H9 (cell line): ENCODE data around the gene NRG2. TPM values are rescaled to one million over a fixed set of nuclear protein-coding genes. Genes with fewer than 3 reads are reported as not detected.

Experiments used
- DNase-seq: peaks from one replicate; pipeline ENCODE4 v3.0.0-alpha.2; 2017
- H2AFZ ChIP-seq: one replicate; pipeline ENCODE4 v1.6.1; 2013; ENCODE audit warnings: mild to moderate bottlenecking, low read length, control low read depth, moderate library complexity
- H2AK5ac ChIP-seq: 2 replicates; pipeline ENCODE4 v1.6.1; 2013; ENCODE audit warnings: low read length, control low read depth, mixed read lengths; ENCODE audit not compliant: insufficient read length
- H2BK120ac ChIP-seq: one replicate; pipeline ENCODE4 v1.6.1; 2013; ENCODE audit warnings: low read depth, mild to moderate bottlenecking, low read length, control low read depth, inconsistent platforms; ENCODE audit not compliant: poor library complexity, severe bottlenecking
- H2BK12ac ChIP-seq: 2 replicates; pipeline ENCODE4 v1.6.1; 2013; ENCODE audit warnings: low read length, control low read depth, mixed read lengths, low read depth; ENCODE audit not compliant: insufficient read length
- H2BK15ac ChIP-seq: 2 replicates; pipeline ENCODE4 v1.6.1; 2013; ENCODE audit warnings: low read depth, low read length, control low read depth
- H2BK20ac ChIP-seq: one replicate; pipeline ENCODE4 v1.6.1; 2013; ENCODE audit warnings: low read depth, mild to moderate bottlenecking, low read length, control low read depth, inconsistent platforms; ENCODE audit not compliant: poor library complexity, severe bottlenecking
- H2BK5ac ChIP-seq: 2 replicates; pipeline ENCODE4 v1.6.1; 2013; ENCODE audit warnings: low read length, control low read depth, mixed read lengths; ENCODE audit not compliant: insufficient read length
- H3K14ac ChIP-seq: 2 replicates; pipeline ENCODE4 v1.6.1; 2013; ENCODE audit warnings: low read length, control low read depth; ENCODE audit not compliant: insufficient read depth
- H3K18ac ChIP-seq: 2 replicates; pipeline ENCODE4 v1.6.1; 2013; ENCODE audit warnings: low read depth, mild to moderate bottlenecking, mixed read lengths, low read length, control low read depth; ENCODE audit not compliant: insufficient read length
- H3K23ac ChIP-seq: 2 replicates; pipeline ENCODE4 v1.6.1; 2013; ENCODE audit warnings: low read length, control low read depth, mixed read lengths, low read depth; ENCODE audit not compliant: insufficient read length
- H3K23me2 ChIP-seq: 2 replicates; pipeline ENCODE4 v1.6.1; 2013; ENCODE audit warnings: low read depth, mild to moderate bottlenecking, mixed read lengths, low read length, control low read depth; ENCODE audit not compliant: insufficient read length, poor library complexity, severe bottlenecking
- H3K27ac ChIP-seq: 2 replicates; pipeline ENCODE4 v1.5.1; 2013; ENCODE audit warnings: low read length, control low read depth, mixed read lengths, low read depth; ENCODE audit not compliant: insufficient read length
- H3K27me3 ChIP-seq: 2 replicates; pipeline ENCODE4 v1.6.1; 2013; ENCODE audit warnings: low read length, control low read depth, inconsistent platforms; ENCODE audit not compliant: insufficient read depth
- H3K4ac ChIP-seq: 2 replicates; pipeline ENCODE4 v1.6.1; 2013; ENCODE audit warnings: low read depth, mild to moderate bottlenecking, control low read depth, inconsistent platforms, low read length, moderate library complexity
- H3K4me1 ChIP-seq: 2 replicates; pipeline ENCODE4 v1.6.1; 2013; ENCODE audit warnings: low read length, control low read depth, inconsistent platforms; ENCODE audit not compliant: insufficient read depth
- H3K4me2 ChIP-seq: 2 replicates; pipeline ENCODE4 v1.6.1; 2013; ENCODE audit warnings: low read length, control low read depth, mixed read lengths; ENCODE audit not compliant: insufficient read length, insufficient read depth
- H3K56ac ChIP-seq: 2 replicates; pipeline ENCODE4 v1.6.1; 2013; ENCODE audit warnings: low read depth, mild to moderate bottlenecking, mixed read lengths, low read length, control low read depth; ENCODE audit not compliant: insufficient read length
- H3K79me1 ChIP-seq: 2 replicates; pipeline ENCODE4 v1.6.1; 2013; ENCODE audit warnings: low read depth, mild to moderate bottlenecking, moderate library complexity, low read length, control low read depth, inconsistent platforms; ENCODE audit not compliant: insufficient read depth, poor library complexity, severe bottlenecking
- H3K79me2 ChIP-seq: 2 replicates; pipeline ENCODE4 v1.6.1; 2013; ENCODE audit warnings: low read length, control low read depth, inconsistent platforms; ENCODE audit not compliant: insufficient read depth
- H3K9ac ChIP-seq: 2 replicates; pipeline ENCODE4 v1.6.1; 2013; ENCODE audit warnings: low read length, control low read depth, mixed read lengths; ENCODE audit not compliant: insufficient read length; ENCODE audit errors: extremely low read depth
- H3K9me3 ChIP-seq: one replicate; pipeline ENCODE4 v1.6.1; 2013; ENCODE audit warnings: low read depth, low read length, inconsistent platforms; ENCODE audit not compliant: control insufficient read depth
- H3T11ph ChIP-seq: one replicate; pipeline ENCODE4 v1.6.1; 2013; ENCODE audit warnings: mild to moderate bottlenecking, low read length, control low read depth, inconsistent platforms
- H4K20me1 ChIP-seq: one replicate; pipeline ENCODE4 v1.6.1; 2013; ENCODE audit not compliant: control insufficient read depth, insufficient read length, insufficient read depth
- H4K5ac ChIP-seq: 2 replicates; pipeline ENCODE4 v1.6.1; 2013; ENCODE audit warnings: low read depth, mild to moderate bottlenecking, mixed read lengths, low read length, control low read depth; ENCODE audit not compliant: insufficient read length
- H4K8ac ChIP-seq: replicated peaks from 2 replicates; pipeline ENCODE4 v1.6.1; 2013; ENCODE audit warnings: low read length, control low read depth, mixed read lengths, low read depth; ENCODE audit not compliant: insufficient read length
- H4K91ac ChIP-seq: 2 replicates; pipeline ENCODE4 v1.6.1; 2013; ENCODE audit warnings: low read depth, mild to moderate bottlenecking, moderate library complexity, mixed read lengths, low read length, control low read depth; ENCODE audit not compliant: insufficient read length
- H3K27ac Mint-ChIP-seq, 3 experiments: 2 replicates in 2 of 3; 3 replicates in 1 of 3; pipeline ENCODE4 v1.8.0; 2020 to 2021; ENCODE audit warnings: mixed read lengths in 3 of 3, mild to moderate bottlenecking in 1 of 3, moderate library complexity in 1 of 3
- H3K27me3 Mint-ChIP-seq: 2 replicates; pipeline ENCODE4 v1.8.0; 2021; ENCODE audit warnings: low read depth, mild to moderate bottlenecking, moderate library complexity, mixed read lengths
- H3K36me3 Mint-ChIP-seq, 3 experiments: 2 replicates in 2 of 3; 3 replicates in 1 of 3; pipeline ENCODE4 v1.8.0; 2020 to 2021; ENCODE audit warnings: low read depth in 3 of 3, mixed read lengths in 3 of 3; ENCODE audit not compliant: insufficient read depth in 1 of 3
- H3K4me1 Mint-ChIP-seq, 2 experiments: 2 replicates each; pipeline ENCODE4 v1.8.0; 2020; ENCODE audit warnings: mixed read lengths in 2 of 2
- H3K4me3 Mint-ChIP-seq, 2 experiments: 2 replicates in 1 of 2; 3 replicates in 1 of 2; pipeline ENCODE4 v1.8.0; 2020 to 2021; ENCODE audit warnings: mild to moderate bottlenecking in 2 of 2, mixed read lengths in 2 of 2, moderate library complexity in 1 of 2
- H3K9me3 Mint-ChIP-seq, 2 experiments: 2 replicates in 1 of 2; 3 replicates in 1 of 2; pipeline ENCODE4 v1.8.0; 2020; ENCODE audit warnings: mild to moderate bottlenecking in 2 of 2, mixed read lengths in 2 of 2, moderate library complexity in 1 of 2
- WGBS: extraction: QIAGEN DNeasy Blood & Tissue Kit; methylation state at CpG from one replicate; pipeline ENCODE4 v1.1.7; 2013; ENCODE audit warnings: missing lambda C conversion rate, low lambda C conversion rate, mixed read lengths; ENCODE audit not compliant: insufficient read length; ENCODE audit errors: extremely low coverage; 5-methylcytosine and 5-hydroxymethylcytosine counted together
- total RNA-seq: library from RNA; stranded (reverse); gene quantifications from 2 replicates; pipeline ENCODE4 v1.2.1, GENCODE V29; 2021
- TF ChIP-seq, protein P1 (sequence below): fragments of 200-600 bp; sonication (generic); conservative IDR thresholded peaks from 3 replicates; pipeline ENCODE4 v1.8.0; 2021; ENCODE audit warnings: antibody characterized with exemption, mild to moderate bottlenecking

NRG2 gene
- total RNA-seq, 1 experiment from 2014 or later: not detected

DNA sequence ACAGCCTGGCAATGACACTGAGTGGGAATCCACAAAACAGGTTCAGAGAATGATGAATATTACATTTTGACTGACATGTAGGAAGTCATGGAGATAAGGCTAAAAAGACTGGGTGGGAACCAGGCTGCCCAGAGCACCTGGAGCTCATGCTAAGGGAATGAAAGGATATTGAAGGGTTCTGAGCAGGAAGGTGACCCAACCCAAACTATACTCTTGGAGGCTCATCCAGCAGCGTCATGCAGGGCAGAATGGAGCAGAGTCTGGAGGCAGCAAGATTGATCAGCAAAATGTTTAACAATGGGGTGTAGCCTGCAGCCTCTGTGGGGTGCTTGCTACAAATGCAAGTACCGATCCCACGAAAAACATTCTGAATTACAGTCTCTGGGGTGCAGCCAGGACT is 127.3 kb downstream of the NRG2 start:
- Histone ChIP-seq H3K4ac (no peak overlapping the region), H3K4me1 (0 out of 2 replicates have a peak, but pooled peaks cover 2% of the 10 kb centered on the region), H4K91ac (no peak overlapping the region), H4K20me1 (no peaks in the 10 kb centered on the region), H3K56ac (no peak overlapping the region), H2AFZ (no peak overlapping the region), H3K27ac (no peak overlapping the region), H2BK20ac (no peak overlapping the region), H3K23ac (no peak overlapping the region), H3K23me2 (no peaks in the 10 kb centered on the region), H3K18ac (no peak overlapping the region), H3K9me3 (no peaks in the 10 kb centered on the region), H2BK15ac (no peak overlapping the region), H3K14ac (no peak overlapping the region; the same call in 1 of the 2 replicates), H3K27me3 (no peaks in the 10 kb centered on the region), H2AK5ac (no peak overlapping the region), H4K8ac (no peak overlapping the region), H3T11ph (no peak overlapping the region), H2BK12ac (no peak overlapping the region), H3K9ac (no peak overlapping the region), H3K79me1 (no peaks in the 10 kb centered on the region), H2BK5ac (no peak overlapping the region), H3K4me2 (peak overlapping the region; percentile 22), H4K5ac (no peak overlapping the region), H3K79me2 (no peaks in the 10 kb centered on the region), H2BK120ac (no peak overlapping the region)
- no peaks in the 10 kb centered on the region for H3K36me3 Mint-ChIP-seq
- no CpG with 5 or more reads among the region's 3 CpGs for WGBS
- DNase-seq: no peak
- TF ChIP-seq, protein P1, sequence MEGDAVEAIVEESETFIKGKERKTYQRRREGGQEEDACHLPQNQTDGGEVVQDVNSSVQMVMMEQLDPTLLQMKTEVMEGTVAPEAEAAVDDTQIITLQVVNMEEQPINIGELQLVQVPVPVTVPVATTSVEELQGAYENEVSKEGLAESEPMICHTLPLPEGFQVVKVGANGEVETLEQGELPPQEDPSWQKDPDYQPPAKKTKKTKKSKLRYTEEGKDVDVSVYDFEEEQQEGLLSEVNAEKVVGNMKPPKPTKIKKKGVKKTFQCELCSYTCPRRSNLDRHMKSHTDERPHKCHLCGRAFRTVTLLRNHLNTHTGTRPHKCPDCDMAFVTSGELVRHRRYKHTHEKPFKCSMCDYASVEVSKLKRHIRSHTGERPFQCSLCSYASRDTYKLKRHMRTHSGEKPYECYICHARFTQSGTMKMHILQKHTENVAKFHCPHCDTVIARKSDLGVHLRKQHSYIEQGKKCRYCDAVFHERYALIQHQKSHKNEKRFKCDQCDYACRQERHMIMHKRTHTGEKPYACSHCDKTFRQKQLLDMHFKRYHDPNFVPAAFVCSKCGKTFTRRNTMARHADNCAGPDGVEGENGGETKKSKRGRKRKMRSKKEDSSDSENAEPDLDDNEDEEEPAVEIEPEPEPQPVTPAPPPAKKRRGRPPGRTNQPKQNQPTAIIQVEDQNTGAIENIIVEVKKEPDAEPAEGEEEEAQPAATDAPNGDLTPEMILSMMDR: no peak
- peaks cover 21% of the 10 kb centered on the region for H3K27me3 Mint-ChIP-seq
- no peak overlapping the region for H3K4me3 Mint-ChIP-seq
- peaks cover 9 to 14% of the 10 kb centered on the region in 2 experiments for H3K4me1 Mint-ChIP-seq
- H3K9me3 Mint-ChIP-seq: no peaks in the 10 kb centered on the region
- no peak overlapping the region for H3K27ac Mint-ChIP-seq
